Activated B cell treated with CpG ODN at 0.5 μM for 24 hours (primary cell): Measurements from ENCODE around the gene SLITRK3. TPM values are rescaled to one million over a fixed set of nuclear protein-coding genes. Genes with fewer than 3 reads are reported as not detected.

Source experiments
- ATAC-seq: fragments of 200-7000 bp; cut with Tn5 transposase; one replicate; pipeline ENCODE4 v1.10.0; 2021; ENCODE audit warnings: low read depth, mild to moderate bottlenecking, moderate library complexity
- CTCF ChIA-PET: fragments of 350-600 bp; sonication (Branson Sonifier 250); formaldehyde crosslinking; loops from one replicate; lab custom pipeline; 2021; ENCODE audit warnings: antibody characterized with exemption; lab: Charles Lee
- POLR2A ChIA-PET: fragments of 350-600 bp; sonication (Branson Sonifier 250); formaldehyde crosslinking; loops from one replicate; lab custom pipeline; 2021; ENCODE audit warnings: antibody characterized with exemption; lab: Charles Lee
- DNase-seq: peaks from one replicate; pipeline ENCODE4 v3.0.0; 2022
- H3K27ac Mint-ChIP-seq: one replicate; pipeline ENCODE4 v1.8.0; 2020; ENCODE audit warnings: mixed read lengths
- H3K27me3 Mint-ChIP-seq: one replicate; pipeline ENCODE4 v1.8.0; 2021; ENCODE audit warnings: mixed read lengths
- H3K36me3 Mint-ChIP-seq: one replicate; pipeline ENCODE4 v1.8.0; 2021; ENCODE audit warnings: low read depth, mixed read lengths
- H3K4me1 Mint-ChIP-seq: one replicate; pipeline ENCODE4 v1.8.0; 2021; ENCODE audit warnings: mixed read lengths
- H3K4me3 Mint-ChIP-seq: one replicate; pipeline ENCODE4 v1.8.0; 2020; ENCODE audit warnings: mild to moderate bottlenecking, mixed read lengths
- H3K9me3 Mint-ChIP-seq: one replicate; pipeline ENCODE4 v1.8.0; 2020; ENCODE audit warnings: mixed read lengths
- intact Hi-C: fragments of 100-400 bp; cut with micrococcal nuclease; formaldehyde crosslinking; loops from one replicate; pipeline ENCODE4 v1.15.1; 2024
- total RNA-seq: library from RNA; stranded (reverse); gene quantifications from 2 replicates; pipeline ENCODE4 v1.2.3, GENCODE V29; 2022
- TF ChIP-seq, protein P1 (sequence below): fragments of 200-600 bp; IDR thresholded peaks from one replicate; pipeline ENCODE4 v1.8.0; 2022; ENCODE audit warnings: antibody characterized with exemption, mild to moderate bottlenecking

Gene SLITRK3
- total RNA-seq, 1 donor from 2014 or later, result not detected

GRCh38 chr3:165170236-165170635 lies 25.9 kb downstream of the SLITRK3 start:
- Mint-ChIP-seq H3K4me3 (no peak overlapping the region), H3K4me1 (no peaks in the 10 kb centered on the region), H3K27me3 (no peaks in the 10 kb centered on the region), H3K27ac (no peak overlapping the region), H3K9me3 (no peaks in the 10 kb centered on the region), H3K36me3 (no peaks in the 10 kb centered on the region)
- intact Hi-C loops, result no loop called here
- CTCF ChIA-PET, result no interaction called here
- DNase-seq (no peak), ATAC-seq (no peak)
- POLR2A ChIA-PET, result no interaction called here
- TF ChIP-seq, protein P1, sequence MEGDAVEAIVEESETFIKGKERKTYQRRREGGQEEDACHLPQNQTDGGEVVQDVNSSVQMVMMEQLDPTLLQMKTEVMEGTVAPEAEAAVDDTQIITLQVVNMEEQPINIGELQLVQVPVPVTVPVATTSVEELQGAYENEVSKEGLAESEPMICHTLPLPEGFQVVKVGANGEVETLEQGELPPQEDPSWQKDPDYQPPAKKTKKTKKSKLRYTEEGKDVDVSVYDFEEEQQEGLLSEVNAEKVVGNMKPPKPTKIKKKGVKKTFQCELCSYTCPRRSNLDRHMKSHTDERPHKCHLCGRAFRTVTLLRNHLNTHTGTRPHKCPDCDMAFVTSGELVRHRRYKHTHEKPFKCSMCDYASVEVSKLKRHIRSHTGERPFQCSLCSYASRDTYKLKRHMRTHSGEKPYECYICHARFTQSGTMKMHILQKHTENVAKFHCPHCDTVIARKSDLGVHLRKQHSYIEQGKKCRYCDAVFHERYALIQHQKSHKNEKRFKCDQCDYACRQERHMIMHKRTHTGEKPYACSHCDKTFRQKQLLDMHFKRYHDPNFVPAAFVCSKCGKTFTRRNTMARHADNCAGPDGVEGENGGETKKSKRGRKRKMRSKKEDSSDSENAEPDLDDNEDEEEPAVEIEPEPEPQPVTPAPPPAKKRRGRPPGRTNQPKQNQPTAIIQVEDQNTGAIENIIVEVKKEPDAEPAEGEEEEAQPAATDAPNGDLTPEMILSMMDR, result no peak

DNA sequence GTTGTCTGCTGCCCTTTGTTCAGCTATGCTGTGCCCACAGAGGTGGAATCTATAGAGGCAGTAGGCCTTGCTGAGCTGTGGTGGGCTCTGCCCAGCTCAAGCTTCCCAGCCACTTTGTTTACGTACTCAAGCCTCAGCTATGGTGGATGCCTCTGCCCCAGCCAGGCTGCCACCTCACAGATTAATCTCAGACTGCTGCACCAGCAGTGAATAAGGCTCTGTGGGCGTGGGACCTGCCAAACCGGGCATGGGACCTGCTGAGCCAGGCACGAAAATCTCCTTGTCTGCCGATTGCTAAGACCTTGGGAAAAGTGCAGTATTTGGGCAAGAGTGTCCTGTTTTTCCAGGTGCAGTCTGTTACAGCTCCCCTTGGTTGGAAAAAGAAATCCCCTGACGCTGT lies 26.8 kb downstream of the SLITRK3 start:
- TF ChIP-seq, protein P1, result no peak
- no peak overlapping the region for H3K4me3 Mint-ChIP-seq
- H3K36me3 Mint-ChIP-seq, result no peaks in the 10 kb centered on the region
- no peak for DNase-seq
- POLR2A ChIA-PET, result no interaction called here
- H3K9me3 Mint-ChIP-seq, result no peaks in the 10 kb centered on the region
- intact Hi-C loops, result no loop called here
- ATAC-seq, result no peak
- H3K27me3 Mint-ChIP-seq, result no peaks in the 10 kb centered on the region
- no peak overlapping the region for H3K27ac Mint-ChIP-seq
- H3K4me1 Mint-ChIP-seq, result no peaks in the 10 kb centered on the region
- CTCF ChIA-PET, result interaction anchor here (1.1 kb wide), 1 partner anchor 15 kb away, joined by 4 read pairs; no protein-coding TSS in a partner anchor

GRCh38 chr3:165162883-165163282 lies 33.3 kb downstream of the SLITRK3 start:
- CTCF ChIA-PET, result no interaction called here
- POLR2A ChIA-PET, result no interaction called here
- intact Hi-C loops, result no loop called here
- Mint-ChIP-seq H3K4me1 (no peaks in the 10 kb centered on the region), H3K27me3 (no peaks in the 10 kb centered on the region), H3K36me3 (no peaks in the 10 kb centered on the region), H3K27ac (no peak overlapping the region), H3K4me3 (no peak overlapping the region), H3K9me3 (no peaks in the 10 kb centered on the region)
- no peak for DNase-seq
- ATAC-seq, result no peak
- TF ChIP-seq, protein P1, result no peak

GRCh38 chr3:165159760-165160421 lies 36.3 kb downstream of the SLITRK3 start:
- POLR2A ChIA-PET, result no interaction called here

DNA sequence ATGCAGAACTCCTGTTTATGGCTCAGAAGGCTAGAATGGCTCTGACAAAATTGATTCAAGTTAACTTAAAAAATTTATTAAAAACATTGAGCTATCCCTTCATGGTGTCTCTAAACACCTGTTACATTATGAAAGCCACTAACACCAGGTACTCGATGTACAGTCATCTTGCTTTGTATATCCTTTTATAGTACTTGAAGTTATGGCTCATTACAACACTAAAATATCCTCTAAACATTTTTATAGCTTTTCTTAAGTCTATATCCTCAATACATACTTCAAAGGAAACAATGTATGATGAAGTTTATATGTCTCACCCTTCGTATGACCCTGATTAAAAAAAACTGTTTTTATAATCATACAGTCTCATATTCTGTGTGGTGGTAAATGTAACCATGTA lies 38.2 kb downstream of the SLITRK3 start:
- Mint-ChIP-seq H3K4me3 (no peak overlapping the region), H3K9me3 (no peaks in the 10 kb centered on the region), H3K36me3 (no peaks in the 10 kb centered on the region), H3K27me3 (no peaks in the 10 kb centered on the region), H3K4me1 (no peaks in the 10 kb centered on the region), H3K27ac (no peak overlapping the region)
- no peak for DNase-seq
- ChIA-PET POLR2A (no interaction called here), CTCF (no interaction called here)
- TF ChIP-seq, protein P1, result no peak
- ATAC-seq, result no peak
- intact Hi-C loops, result no loop called here

More at GRCh38 chr3:165159760-165160421, 36.3 kb downstream of the SLITRK3 start:
- ATAC-seq, result no peak
- CTCF ChIA-PET, result no interaction called here
- intact Hi-C loops, result no loop called here
- Mint-ChIP-seq H3K27me3 (no peaks in the 10 kb centered on the region), H3K9me3 (no peaks in the 10 kb centered on the region), H3K4me3 (no peak overlapping the region), H3K36me3 (no peaks in the 10 kb centered on the region), H3K27ac (no peak overlapping the region), H3K4me1 (no peaks in the 10 kb centered on the region)
- no peak for DNase-seq
- TF ChIP-seq, protein P1, result no peak
